ENCODE data around the gene PCED1A. TPM values are rescaled to one million over a fixed set of nuclear protein-coding genes. Genes with fewer than 3 reads are reported as not detected.

The PCED1A gene
- total RNA-seq, 1 donor from 2014 or later = 79.6 TPM

GRCh38 chr20:2849529-2849928 is 9.1 kb upstream of the PCED1A start:
- H3K9me3 Mint-ChIP-seq = no peaks in the 10 kb centered on the region

DNA sequence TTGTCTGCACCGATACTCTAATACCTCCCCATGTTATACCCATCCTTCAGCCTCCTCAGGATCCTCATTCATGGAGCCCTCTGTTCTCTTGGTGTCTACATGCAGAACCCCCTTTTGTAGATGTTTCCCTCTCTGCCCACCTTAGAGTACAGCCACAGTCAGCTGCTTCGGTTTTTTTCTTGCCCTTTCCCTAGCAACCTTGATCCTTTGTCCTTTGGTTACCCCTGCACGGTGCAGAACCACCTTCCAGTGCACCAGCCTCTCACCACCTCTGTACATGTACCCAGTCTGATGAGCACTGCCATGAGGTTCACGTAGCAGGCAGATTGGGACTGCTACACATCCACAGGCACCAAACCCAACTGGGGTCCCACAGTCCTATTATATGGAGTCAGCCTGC is 7.3 kb upstream of the PCED1A start:
- no peaks in the 10 kb centered on the region for H3K27me3 Mint-ChIP-seq
- H3K4me3 Mint-ChIP-seq = no peak overlapping the region
- H3K9me3 Mint-ChIP-seq = no peaks in the 10 kb centered on the region
- H3K27ac Mint-ChIP-seq = no peak overlapping the region
- DNase-seq (ENCODE audit: extremely low spot score, unreplicated experiment) = peak; percentile 29
- H3K36me3 Mint-ChIP-seq = no peaks in the 10 kb centered on the region
- peaks cover 7% of the 10 kb centered on the region for H3K4me1 Mint-ChIP-seq (ENCODE audit: unreplicated experiment)
- TF ChIP-seq, protein P1, sequence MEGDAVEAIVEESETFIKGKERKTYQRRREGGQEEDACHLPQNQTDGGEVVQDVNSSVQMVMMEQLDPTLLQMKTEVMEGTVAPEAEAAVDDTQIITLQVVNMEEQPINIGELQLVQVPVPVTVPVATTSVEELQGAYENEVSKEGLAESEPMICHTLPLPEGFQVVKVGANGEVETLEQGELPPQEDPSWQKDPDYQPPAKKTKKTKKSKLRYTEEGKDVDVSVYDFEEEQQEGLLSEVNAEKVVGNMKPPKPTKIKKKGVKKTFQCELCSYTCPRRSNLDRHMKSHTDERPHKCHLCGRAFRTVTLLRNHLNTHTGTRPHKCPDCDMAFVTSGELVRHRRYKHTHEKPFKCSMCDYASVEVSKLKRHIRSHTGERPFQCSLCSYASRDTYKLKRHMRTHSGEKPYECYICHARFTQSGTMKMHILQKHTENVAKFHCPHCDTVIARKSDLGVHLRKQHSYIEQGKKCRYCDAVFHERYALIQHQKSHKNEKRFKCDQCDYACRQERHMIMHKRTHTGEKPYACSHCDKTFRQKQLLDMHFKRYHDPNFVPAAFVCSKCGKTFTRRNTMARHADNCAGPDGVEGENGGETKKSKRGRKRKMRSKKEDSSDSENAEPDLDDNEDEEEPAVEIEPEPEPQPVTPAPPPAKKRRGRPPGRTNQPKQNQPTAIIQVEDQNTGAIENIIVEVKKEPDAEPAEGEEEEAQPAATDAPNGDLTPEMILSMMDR (conservative IDR thresholded peaks at IDR 0.05) = no peak

More at GRCh38 chr20:2849529-2849928, 9.1 kb upstream of the PCED1A start:
- DNase-seq (ENCODE audit: extremely low spot score, unreplicated experiment) = no peak
- no peaks in the 10 kb centered on the region for H3K36me3 Mint-ChIP-seq
- peaks cover 7% of the 10 kb centered on the region for H3K4me1 Mint-ChIP-seq (ENCODE audit: unreplicated experiment)
- no peaks in the 10 kb centered on the region for H3K27me3 Mint-ChIP-seq
- H3K4me3 Mint-ChIP-seq = no peak overlapping the region
- no peak overlapping the region for H3K27ac Mint-ChIP-seq
- TF ChIP-seq, protein P1 (conservative IDR thresholded peaks at IDR 0.05) = no peak

DNA sequence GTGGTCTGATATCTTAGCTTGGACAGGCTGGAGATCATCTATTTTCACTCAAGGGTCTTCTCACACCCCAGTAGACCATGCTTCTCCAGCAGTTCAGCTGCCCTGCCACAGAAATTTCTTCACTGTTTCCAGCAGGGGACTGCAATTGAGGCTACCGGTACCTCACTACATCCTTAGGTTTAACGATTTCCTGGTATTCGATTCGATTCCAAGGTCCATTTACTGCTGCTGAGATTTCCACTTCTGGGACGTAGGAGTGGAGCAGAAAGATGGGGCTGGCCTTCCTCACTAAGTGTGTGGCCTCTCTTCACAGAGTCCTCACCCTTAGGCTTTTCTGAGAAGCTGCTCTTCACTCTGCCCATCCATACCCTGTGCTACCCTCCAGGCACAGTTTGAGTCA is 6.2 kb upstream of the PCED1A start:
- Mint-ChIP-seq H3K4me1 (ENCODE audit: unreplicated experiment) (no peaks in the 10 kb centered on the region), H3K4me3 (no peak overlapping the region), H3K27ac (no peak overlapping the region), H3K27me3 (no peaks in the 10 kb centered on the region), H3K9me3 (no peaks in the 10 kb centered on the region), H3K36me3 (no peaks in the 10 kb centered on the region)
- TF ChIP-seq, protein P1 (conservative IDR thresholded peaks at IDR 0.05) = no peak
- no peak for DNase-seq (ENCODE audit: extremely low spot score, unreplicated experiment)

GRCh38 chr20:2845607-2846006 is 5.2 kb upstream of the PCED1A start:
- no peaks in the 10 kb centered on the region for H3K9me3 Mint-ChIP-seq

DNA sequence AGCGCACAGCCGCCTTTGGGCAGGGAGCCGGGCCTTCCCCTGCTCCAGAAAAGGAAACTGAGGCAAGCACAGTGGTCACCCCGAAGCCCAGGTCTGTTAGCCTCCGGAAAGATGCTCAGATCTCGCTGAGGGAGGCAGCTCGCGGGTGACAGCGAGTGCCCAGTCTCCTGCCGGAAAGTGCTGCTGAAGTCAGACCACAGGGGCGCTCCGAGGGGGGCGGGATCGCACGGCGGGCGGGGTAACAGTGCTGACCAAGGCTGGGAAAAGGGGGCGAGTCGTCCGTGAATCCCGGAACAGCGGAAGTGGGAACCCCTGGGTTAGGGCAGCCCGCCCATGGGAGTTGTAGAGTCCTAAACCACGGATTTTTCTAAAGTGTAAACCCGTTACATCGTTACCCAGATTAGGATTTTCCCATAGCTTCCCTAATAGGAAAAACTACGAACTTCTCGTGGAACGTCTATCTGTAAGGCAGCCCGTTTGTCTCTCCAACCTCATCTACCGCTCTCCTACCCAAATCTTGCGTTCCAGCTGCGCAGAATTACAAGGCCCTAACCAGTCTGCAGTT is 594 bp upstream of the PCED1A start:
- TF ChIP-seq, protein P1 (conservative IDR thresholded peaks at IDR 0.05) = no peak
- H3K27ac Mint-ChIP-seq = peak overlapping the region; percentile 42
- no peaks in the 10 kb centered on the region for H3K9me3 Mint-ChIP-seq
- peaks cover 15% of the 10 kb centered on the region for H3K36me3 Mint-ChIP-seq
- no peak for DNase-seq (ENCODE audit: extremely low spot score, unreplicated experiment)
- H3K4me3 Mint-ChIP-seq = peak overlapping the region; percentile 89
- H3K27me3 Mint-ChIP-seq = no peaks in the 10 kb centered on the region
- peaks cover 11% of the 10 kb centered on the region for H3K4me1 Mint-ChIP-seq (ENCODE audit: unreplicated experiment)

More at GRCh38 chr20:2845607-2846006, 5.2 kb upstream of the PCED1A start:
- H3K27ac Mint-ChIP-seq = no peak overlapping the region
- H3K4me3 Mint-ChIP-seq = no peak overlapping the region
- DNase-seq (ENCODE audit: extremely low spot score, unreplicated experiment) = no peak
- TF ChIP-seq, protein P1 (conservative IDR thresholded peaks at IDR 0.05) = no peak
- H3K27me3 Mint-ChIP-seq = no peaks in the 10 kb centered on the region
- no peaks in the 10 kb centered on the region for H3K36me3 Mint-ChIP-seq
- peaks cover 4% of the 10 kb centered on the region for H3K4me1 Mint-ChIP-seq (ENCODE audit: unreplicated experiment)

Data from type B pancreatic cell (in vitro differentiated cells).